Medulla oblongata (tissue), 1 donor: Measurements from ENCODE around the gene TRIP10.
A peak's percentile ranks its signal among the peaks of the same experiment; 100 is the strongest.
"Not testable (repeated sequence)": the region's sequence is repeated elsewhere in the genome, so short reads cannot be mapped to it uniquely, and the experiment has no call there.

Experiments
- DNase-seq: peaks from one replicate; pipeline ENCODE4 v3.0.0-alpha.2; 2015; ENCODE audit errors: extremely low spot score

The TRIP10 gene

DNA sequence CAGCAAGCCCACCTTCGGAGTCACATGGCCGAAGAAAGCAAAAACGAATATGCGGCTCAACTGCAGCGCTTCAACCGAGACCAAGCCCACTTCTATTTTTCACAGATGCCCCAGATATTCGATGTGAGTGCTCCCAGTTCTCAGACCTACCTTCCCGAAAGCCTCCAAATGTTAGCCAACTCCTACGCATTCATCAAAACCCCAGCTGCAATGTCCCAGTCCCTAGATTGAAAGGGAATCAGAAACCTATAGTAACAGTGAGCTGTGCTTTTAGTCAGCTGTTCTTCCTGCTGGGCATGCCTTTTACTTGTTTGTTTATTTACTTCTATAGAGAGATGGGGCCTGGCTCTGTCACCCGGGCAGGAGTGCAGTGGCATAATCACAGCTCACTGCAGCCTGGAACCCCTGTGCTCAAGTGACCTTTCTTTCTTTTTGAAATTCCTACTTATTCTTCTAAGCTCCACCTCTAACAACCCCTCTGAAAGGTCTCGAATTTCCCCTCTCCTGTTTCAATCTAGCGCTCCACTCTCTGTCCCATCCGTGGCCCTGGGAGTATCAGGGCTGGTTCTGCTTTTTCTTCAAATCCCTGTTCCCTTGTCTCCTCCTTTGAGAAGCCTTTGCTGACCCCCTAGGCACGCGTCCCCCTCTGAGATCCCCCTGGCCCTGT lies 4.4 kb downstream of the TRIP10 start:
- no peak for DNase-seq

DNA sequence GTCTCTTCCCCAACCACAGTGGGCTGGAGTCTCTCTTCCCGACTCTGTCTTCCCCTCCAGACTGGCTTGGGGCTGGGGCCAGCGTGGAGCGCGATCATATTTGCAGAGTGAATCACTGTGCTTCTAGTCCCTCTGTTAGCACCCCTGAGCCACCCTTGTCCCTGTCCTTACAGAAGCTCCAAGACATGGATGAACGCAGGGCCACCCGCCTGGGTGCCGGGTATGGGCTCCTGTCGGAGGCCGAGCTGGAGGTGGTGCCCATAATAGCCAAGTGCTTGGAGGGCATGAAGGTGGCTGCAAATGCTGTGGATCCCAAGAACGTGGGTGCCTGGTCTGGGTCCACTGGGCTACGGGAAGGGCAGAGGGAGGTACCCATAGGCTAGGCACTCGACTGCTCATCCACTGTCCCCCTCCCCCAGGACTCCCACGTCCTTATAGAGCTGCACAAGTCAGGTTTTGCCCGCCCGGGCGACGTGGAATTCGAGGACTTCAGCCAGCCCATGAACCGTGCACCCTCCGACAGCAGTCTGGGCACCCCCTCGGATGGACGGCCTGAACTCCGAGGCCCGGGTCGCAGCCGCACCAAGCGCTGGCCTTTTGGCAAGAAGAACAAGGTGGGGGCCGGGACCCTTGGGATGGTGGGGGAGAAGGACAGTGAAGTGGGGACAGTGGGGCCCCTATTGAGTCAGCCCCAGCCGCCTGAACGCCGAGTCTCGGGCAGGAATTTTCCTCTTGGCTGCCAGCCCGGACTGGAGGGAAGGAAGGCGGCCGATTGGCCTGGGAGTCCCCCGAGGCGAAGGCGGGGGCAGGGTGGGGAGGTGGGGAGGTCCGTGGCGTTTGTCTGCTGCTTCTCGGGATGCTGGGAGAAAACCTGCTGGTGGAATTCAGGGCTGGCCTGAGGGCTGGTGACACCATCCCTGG lies 5.2 kb downstream of the TRIP10 start:
- peak; percentile 68 for DNase-seq

DNA sequence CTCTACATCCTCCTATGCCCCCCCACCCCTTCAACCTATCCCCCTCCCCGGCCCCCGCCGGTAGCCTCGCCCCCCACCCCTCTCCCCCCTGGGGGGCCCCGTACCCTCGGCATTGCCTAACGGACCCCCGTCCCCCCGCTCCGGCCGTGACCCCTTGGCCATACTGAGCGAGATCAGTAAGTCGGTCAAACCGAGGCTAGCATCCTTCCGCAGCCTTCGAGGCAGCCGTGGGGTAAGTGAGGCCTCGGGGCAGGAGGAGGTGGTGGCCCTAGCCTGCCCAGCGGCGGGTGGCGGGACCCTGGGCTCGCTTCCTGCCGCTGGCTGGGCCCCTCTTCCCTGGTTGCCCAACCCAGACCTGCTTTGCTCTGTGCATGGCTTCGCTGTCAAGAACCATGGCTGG lies 6.5 kb downstream of the TRIP10 start:
- DNase-seq = no peak

DNA sequence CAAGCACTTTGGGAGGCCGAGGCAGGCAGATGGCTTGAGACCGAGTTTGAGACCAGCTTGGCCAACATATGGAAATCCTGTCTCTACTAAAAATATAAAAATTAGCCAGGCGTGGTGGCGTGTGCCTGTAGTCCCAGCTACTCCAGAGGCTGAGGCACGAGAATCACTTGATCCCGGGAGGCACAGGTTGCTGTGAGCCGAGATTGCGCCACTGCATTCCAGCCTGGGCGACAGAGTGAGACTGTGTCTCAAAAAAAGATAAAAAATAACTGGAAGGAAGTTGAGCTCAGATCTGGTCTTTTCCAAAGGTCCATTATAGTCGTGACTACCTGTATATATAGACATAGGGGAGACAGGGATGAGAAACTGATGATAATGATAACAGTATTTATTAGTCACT lies 9.1 kb downstream of the TRIP10 start:
- not testable (repeated sequence) for DNase-seq

DNA sequence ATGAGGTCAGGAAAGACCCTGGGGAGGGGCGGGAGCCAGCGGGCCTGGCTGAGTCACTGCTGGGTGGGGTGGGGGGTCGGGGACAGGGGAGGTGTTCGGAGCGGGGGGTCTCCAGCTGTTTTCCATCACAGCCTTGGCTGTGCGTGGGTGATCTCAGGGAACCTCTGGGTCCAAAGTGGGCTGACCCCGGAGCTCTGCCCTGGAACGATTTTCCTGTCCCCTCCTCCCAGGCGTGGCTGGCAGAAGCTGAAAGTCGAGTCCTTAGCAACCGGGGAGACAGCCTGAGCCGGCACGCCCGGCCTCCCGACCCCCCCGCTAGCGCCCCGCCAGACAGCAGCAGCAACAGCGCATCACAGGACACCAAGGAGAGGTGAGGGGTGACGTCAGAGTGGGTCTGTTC lies 10.6 kb downstream of the TRIP10 start:
- DNase-seq = no peak

DNA sequence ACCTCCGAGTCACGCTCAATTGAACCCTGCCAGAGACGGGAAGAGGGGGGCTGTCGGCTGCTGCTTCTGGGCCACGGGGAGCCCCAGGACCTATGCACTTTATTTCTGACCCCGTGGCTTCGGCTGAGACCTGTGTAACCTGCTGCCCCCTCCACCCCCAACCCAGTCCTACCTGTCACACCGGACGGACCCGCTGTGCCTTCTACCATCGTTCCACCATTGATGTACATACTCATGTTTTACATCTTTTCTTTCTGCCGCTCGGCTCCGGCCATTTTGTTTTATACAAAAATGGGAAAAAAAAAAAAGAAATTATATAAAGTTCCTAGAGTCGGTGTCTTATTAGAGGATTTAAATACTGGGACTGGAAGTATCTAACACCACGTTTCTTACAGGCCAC lies 11.7 kb downstream of the TRIP10 start:
- no peak for DNase-seq

DNA sequence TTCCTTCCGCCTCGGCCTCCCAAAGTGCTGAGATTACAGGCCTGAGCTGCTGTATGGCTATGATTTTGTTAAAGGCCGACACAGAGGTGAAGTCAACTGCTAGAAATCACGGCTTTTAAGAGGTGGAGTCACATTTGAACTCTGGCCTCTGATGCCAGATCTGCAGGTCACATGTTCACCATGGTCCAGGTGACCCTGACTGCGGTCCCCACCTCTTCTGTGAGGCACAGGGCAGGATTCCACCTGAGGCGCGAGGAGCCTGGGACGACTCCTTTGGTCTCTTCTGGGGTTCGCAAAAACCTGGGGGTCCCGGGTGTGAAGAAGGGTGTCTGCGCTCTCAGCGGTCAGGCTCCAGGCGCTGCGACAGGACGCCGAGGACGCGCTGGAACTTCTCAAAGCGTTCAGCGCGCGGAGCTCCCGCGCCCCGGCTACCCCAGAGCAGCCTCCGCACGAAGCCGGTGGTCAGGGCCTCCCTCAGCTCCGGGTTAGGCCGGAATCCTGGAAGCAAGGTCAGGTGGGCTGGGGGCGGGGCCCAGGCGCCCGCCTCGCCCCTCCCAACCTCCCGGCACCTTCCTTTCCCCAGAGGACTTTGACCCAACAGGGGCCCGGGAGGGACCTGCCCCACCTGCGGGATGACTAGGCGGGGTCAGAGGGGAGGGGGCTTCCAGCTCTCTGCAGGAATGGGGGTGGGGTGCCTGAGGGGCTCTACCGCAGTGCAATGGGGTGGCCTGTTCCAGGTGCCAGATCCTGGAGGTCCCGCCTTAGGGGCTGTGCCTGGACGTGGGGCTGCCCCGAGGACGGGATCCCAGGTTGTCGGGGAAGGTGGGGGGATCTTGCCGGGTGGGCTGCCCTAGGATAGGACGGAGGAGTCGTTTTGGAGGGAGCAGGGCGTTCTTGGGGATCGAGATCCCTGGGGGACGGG lies 13.0 kb downstream of the TRIP10 start:
- no peak for DNase-seq

DNA sequence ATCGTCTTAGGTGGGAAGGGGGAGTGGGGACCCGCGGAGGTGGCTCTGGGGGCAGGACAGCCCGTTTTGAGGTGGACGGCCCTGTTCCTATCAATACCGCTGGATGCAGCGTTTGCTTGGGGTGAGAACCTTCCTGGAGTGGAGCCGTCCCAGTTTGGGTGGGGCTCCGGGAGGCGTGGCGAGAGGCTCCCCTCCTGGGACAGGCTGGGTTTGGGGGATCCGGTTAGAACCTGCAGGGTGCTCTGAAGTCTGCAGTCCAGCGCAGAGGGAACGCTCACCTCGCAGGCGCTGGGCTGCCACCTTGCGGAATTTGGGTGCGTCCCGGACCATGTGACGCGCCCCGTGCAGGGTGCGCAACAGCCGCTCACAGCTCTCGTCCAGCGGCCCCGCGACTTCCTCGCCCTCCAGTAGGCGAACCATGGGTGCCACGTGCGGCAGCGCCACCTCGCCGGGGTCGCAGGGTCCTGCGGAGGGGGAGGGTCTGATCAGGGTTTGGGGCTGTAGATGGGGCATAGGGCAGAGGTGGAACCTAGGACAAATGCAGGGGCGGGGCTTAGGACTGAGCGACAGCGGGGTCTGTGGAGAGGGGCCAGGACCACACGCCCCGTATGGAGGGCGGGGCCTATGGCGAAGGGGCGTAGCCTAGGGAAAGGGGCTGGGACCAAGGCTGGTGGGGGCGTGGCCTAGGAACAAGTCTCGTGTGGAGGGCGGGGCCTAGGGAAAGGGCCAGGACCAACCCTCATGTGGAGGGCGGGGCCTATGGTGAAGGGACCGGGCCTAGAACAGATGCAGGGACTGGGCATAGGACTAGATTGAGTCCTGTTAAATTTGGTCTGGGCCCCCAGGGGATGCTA lies 13.9 kb downstream of the TRIP10 start:
- DNase-seq = peak; percentile 27

DNA sequence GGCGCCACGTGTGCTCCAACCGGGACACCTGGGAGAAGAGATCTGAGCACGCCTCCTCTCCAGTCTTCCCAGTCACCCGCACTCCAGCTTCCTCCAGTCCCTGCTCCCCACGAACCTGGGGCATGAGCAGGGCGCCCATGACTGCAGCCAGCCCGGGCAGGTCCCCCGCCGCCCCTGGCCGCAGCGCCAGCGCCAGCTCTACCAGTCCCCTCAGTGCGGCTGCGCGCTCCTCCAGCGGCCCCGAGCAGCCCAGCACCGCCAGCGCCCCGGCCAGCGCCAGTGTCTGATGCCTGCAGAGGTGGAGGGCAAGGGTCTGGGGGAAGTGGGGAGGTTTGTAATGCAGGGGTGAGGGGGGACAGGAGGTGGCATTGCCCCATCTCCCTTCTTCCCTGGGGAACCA lies 14.7 kb downstream of the TRIP10 start:
- no peak for DNase-seq

DNA sequence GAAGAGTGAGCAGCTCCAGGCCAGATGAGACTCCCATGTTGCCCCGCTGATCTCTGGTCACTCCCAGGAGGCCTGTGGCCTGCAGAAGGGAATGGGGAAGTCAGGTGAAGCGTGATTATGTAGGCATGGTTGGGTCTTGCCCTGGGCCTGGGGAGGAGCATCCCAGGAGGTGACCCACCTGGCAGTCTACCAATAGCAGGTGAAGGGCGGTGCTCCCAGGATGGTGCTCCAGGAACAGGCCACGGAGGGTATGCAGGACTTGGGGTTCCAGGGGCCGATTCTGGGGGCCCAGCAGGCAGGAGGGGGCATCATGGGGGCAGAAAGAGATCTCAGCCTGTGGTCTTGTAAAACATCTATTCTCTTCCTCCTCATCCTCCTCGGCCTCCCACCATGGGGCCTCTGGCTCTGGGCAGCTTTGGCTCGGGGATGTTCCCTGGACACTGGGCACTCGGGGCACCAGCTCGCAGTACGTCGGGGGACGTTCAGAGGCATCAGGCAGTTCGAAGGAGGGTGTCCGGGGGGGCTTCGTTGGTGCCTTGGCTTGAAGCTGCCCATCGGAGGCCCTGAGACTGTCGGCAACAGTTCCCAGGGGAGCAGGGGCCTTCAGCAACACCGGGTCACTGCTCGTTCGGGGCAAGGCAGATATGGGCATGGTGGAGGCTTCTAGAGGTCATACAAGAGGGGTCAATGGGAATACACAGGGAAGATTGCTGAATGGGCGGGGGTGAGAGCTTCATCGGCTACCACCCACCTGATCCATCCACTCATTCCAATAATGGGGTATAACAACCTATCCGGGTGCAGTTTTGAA lies 15.4 kb downstream of the TRIP10 start:
- DNase-seq = no peak

DNA sequence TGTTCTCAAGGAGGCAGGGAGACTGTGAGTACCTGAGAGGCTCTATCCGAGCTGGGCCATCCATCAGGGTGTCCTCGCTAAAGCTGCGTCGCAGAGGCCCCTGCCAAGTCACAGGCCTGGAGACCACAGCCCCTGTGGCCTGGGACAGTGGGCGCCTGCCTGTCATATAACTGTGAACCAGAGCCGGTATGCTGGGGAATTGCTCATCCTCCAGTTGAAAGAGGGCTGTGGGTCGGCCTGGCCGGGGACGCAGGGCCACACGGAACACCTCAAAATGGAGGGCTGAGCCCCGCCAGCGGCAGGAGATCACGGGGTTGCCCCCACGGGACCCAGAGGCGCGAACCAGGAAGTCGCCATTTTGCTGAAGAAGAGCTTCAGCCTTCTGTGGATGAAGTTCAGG lies 21.1 kb downstream of the TRIP10 start:
- DNase-seq = no peak

DNA sequence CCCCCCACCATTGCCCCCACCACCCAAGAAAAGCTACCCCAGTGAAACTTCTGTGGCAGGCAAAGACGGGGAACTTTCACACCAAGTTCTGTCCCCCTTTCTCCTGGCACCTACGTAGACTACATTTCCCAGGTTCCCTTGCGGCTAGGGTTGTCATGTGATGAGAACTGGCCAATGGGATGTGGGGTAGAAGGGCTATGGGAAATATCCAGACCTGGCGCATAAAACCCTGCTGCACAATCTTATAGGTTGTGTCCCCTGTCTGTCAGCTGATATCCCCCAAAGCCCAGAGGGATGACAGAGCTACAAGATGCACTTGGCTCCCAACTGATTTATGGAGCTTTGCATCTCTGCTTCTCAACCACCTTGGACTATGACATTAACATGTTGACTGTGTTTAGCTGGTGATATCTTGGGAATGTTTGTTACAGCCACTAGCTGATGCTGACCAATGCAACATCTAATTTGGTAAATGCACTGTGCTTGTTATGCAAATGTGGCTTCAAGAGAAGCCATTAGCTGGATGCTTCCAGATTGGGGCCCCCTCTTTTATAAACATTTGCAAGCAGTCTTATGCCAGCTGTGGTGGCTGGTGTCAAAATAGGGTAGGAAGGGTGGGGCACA lies 21.7 kb downstream of the TRIP10 start:
- DNase-seq = no peak

DNA sequence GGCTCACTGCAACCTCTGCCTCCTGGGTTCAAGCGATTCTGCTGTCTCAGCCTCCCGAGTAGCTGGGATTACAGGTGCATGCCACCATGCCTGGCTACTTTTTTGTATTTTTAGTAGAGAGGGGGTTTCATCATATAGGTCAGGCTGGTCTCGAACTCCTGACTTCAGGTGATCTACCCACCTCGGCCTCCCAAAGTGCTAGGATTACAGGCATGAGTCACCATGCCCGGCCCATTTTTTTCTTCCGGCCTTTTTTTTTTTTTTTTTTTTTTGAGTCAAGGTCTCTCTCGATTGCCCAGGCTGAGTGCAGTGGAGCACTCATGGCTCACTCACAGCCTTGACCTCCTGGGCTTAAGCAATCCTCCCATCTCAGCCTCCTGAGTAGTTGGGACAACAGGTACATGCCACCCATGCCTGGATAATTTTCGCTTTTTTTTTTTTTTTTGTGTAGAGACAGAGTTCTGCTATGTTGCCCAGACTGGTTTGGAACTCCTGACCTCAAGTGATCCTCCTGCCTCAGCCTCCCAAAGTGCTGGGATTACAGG lies 22.8 kb downstream of the TRIP10 start:
- DNase-seq = not testable (repeated sequence)

DNA sequence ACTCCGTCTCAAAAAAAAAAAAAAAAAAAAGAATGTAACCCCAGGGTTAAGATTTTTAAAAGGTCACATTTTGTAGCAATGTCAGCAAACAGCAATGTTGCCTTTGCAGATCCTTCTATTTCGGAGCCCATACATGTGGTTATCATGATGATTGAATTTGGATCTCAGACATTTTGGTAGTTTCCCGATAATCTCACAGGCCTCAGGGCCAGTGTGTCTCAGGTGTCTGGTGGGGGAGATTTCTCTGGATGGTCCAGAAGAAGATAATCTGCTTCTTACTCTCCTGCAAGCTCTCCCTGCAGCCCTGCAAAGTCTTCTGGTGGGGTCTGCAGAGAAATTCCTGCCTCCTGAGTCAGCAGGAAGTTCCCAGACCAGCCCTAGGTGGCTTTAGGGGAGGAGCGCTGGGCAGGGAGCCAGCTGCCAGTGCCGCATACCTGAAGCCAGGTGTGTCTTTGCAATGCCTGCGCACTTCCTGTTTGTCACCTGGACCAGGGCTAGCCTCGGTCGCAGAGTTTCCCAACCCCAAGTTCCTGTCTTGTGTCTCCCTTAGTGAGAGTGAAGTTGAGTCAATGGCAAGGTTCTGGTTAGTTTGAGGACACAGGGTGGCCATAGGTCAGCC lies 26.4 kb downstream of the TRIP10 start:
- DNase-seq = no peak

DNA sequence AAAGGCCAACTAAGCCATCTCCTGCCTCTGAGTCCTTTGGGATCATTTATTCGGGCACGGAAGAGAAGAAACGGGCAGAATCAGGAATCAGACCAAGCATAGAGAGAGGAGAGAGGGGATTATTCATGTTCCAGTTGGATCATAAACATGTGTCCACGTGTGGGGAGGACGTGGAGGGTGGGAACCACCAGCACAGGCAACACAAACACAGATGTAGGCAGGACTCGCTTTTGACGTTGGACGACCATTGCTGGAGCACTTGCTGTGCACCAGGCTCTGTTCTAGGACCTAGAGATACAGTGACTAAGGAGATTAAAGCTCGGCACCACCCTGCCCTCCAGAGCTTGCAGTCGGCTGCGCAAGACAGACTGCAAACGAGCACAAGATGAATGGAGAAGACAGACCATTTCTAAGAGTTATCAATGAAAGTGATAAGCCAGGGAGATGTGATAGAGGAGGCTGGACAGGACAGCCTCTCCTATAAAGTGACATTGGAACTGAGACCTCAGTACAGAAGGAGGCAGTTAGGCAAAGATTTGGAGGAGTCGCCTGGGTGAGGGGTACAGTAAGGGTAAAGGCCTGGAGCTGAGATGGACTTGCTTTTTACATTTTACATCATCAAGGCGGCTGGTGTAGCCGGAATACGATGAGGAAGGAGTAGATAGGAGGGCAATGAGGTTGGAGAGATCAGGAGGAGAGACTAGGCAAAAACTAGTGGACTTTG lies 27.0 kb downstream of the TRIP10 start:
- no peak for DNase-seq

DNA sequence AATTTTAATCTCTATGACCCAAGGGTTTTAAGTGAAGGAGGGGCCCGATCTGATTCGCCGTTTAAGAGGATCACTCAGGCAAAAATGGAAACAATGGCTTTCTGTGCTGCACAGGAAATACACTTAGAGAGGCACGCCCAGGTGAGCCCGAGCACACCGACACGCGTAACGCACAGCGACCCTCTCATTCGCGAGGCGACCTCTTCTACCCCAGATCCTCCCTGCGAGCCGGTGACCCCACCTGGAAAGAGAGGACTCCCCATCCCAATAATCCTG lies 27.5 kb downstream of the TRIP10 start:
- no peak for DNase-seq

DNA sequence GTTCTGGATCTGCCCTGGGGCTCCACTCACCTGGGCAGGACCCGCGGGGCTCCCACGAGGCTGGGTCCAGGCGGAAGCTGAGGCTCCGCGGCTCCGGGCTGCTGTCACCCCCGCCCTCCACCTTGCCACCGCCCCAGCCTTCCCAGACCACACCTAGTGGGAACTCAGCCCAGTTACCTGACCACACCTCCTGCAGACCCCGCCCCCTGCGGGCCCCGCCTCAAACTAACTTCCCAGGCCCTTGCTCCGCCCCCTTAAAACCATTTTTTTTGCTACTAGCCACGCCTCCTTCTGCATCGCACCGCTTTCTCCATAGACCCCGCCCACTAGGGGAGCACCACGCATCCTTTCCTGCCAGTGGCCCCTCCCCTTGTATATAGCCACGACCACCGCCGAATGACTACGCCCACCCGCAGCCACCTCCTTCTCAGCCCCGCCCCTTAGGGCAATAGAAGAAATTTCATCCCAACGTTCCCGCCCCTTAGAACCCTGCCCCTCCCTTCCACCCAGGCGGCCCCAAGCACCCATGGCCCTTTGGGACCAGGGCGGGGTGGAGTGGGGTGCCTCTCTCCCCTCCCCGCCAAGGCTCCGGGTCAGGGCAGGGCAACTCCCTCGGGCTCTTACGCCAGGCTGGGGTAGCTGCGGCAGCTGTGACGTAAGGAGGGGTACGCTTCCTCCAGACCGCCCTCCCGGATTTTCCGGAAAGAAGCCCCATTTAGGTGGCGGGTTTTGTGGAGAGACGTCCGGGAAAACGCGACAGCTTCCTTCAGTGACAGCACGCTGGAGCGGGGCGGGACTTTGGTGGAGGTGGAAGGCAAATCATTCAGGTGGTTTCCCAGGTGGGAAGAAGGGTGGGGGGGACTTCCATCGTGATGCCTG lies 28.1 kb downstream of the TRIP10 start, which contains the start of gene SH2D3A:
Gene SH2D3A (minus strand): TSS at position 79 of the 879 bp plus-strand sequence. CDS start 3,687 bp downstream, outside the sequence.
- DNase-seq = peak; percentile 27
